Natural killer cell treated with Interleukin-12 subunit alpha and Interleukin-12 subunit beta and Interleukin-15 and Interleukin-18, amount 100 ng/mL, for 72 hours (primary cell): ENCODE measurements around the gene SMPD1. TPM values are rescaled to one million over a fixed set of nuclear protein-coding genes. Genes with fewer than 3 reads are reported as not detected.

Experiments used
- ATAC-seq, 2 donors: fragments of 150-1000 bp; cut with Tn5 transposase in 1 of 2; sonication (Bioruptor Pico), chemical (Tn5 transposase) in 1 of 2; 2 replicates each; pipeline ENCODE4 v1.10.0; 2021
- DNase-seq: peaks from one replicate; pipeline ENCODE4 v3.0.0; 2022; ENCODE audit warnings: low spot score
- H3K27ac Mint-ChIP-seq, 2 donors: 1 replicate in 1 of 2; 2 replicates in 1 of 2; pipeline ENCODE4 v1.8.0; 2022; ENCODE audit warnings: mixed read lengths in 2 of 2, mild to moderate bottlenecking in 1 of 2, moderate library complexity in 1 of 2
- H3K27me3 Mint-ChIP-seq, 2 donors: 1 replicate in 1 of 2; 2 replicates in 1 of 2; pipeline ENCODE4 v1.8.0; 2022; ENCODE audit warnings: mixed read lengths in 2 of 2
- H3K36me3 Mint-ChIP-seq: one replicate; pipeline ENCODE4 v1.8.0; 2022; ENCODE audit warnings: mixed read lengths
- H3K4me1 Mint-ChIP-seq, 2 donors: 1 replicate in 1 of 2; 2 replicates in 1 of 2; pipeline ENCODE4 v1.8.0; 2022; ENCODE audit warnings: low read depth in 2 of 2, mixed read lengths in 2 of 2, mild to moderate bottlenecking in 1 of 2
- H3K4me3 Mint-ChIP-seq: one replicate; pipeline ENCODE4 v1.8.0; 2022; ENCODE audit warnings: mixed read lengths
- H3K9me3 Mint-ChIP-seq: 2 replicates; pipeline ENCODE4 v1.8.0; 2022; ENCODE audit warnings: mixed read lengths
- total RNA-seq, 2 donors: library from RNA; stranded (reverse); gene quantifications; one replicate each; pipeline ENCODE4 v1.2.3, GENCODE V29; 2022

The SMPD1 gene
- total RNA-seq, 2 donors from 2014 or later = 26.4 to 29.1 TPM

GRCh38 chr11:6440906-6441358 lies 50.7 kb downstream of the SMPD1 start, which contains the start of gene HPX:
Gene HPX, minus strand, starts transcription at chr11:6440987. Its CDS starts 24 bp downstream, at chr11:6440963.
- no peak for DNase-seq

GRCh38 chr11:6442441-6442840 lies 52.2 kb downstream of the SMPD1 start:
- Mint-ChIP-seq H3K4me1 (no peaks in the 10 kb centered on the region), H3K4me3 (no peak overlapping the region), H3K36me3 (no peaks in the 10 kb centered on the region), H3K27ac (no peak overlapping the region), H3K27me3 (no peaks in the 10 kb centered on the region), H3K9me3 (no peaks in the 10 kb centered on the region)
- no peak for ATAC-seq
- DNase-seq = no peak

More at GRCh38 chr11:6440906-6441358, 50.7 kb downstream of the SMPD1 start, which contains the start of gene HPX:
- no peak within 1 kb of the TSS for H3K4me3 Mint-ChIP-seq
- H3K9me3 Mint-ChIP-seq = no peaks in the 10 kb centered on the region
- H3K36me3 Mint-ChIP-seq = no peaks in the 10 kb centered on the region
- peaks cover 0 to under 1% of the 10 kb centered on the region in 2 donors for H3K27me3 Mint-ChIP-seq
- peaks cover under 1 to 2% of the 10 kb centered on the region in 2 donors for H3K4me1 Mint-ChIP-seq
- ATAC-seq = no peak
- no peak within 1 kb of the TSS for H3K27ac Mint-ChIP-seq

- peak; percentile 78 to 84 for ATAC-seq
- H3K36me3 Mint-ChIP-seq = no peaks in the 10 kb centered on the region
- no peaks in the 10 kb centered on the region for H3K27me3 Mint-ChIP-seq
- no peaks in the 10 kb centered on the region for H3K4me1 Mint-ChIP-seq
- peak; percentile 68 for DNase-seq
- no peak overlapping the region for H3K27ac Mint-ChIP-seq
- H3K4me3 Mint-ChIP-seq = no peak overlapping the region
- H3K9me3 Mint-ChIP-seq = no peaks in the 10 kb centered on the region
Observed at GRCh38 chr11:6443269-6444003, 53.2 kb downstream of the SMPD1 start.

Other genes with a start within 250 kb of the SMPD1 start
- under 1 TPM in 1 of 2 donors, not detected in 1; 0.52 TPM for gene OR52B2, start 220.1 kb upstream of the SMPD1 start, total RNA-seq
- gene OR52W1, start 191.2 kb upstream of the SMPD1 start, total RNA-seq = not detected
- not detected for gene C11orf42, start 184.9 kb upstream of the SMPD1 start, total RNA-seq
- gene FHIP1B, start 155.8 kb upstream of the SMPD1 start, total RNA-seq = 10 to 100 TPM; 45.6 to 52.2 TPM
- not detected for gene CNGA4, start 151.4 kb upstream of the SMPD1 start, total RNA-seq
- not detected for gene CCKBR, start 130.6 kb upstream of the SMPD1 start, total RNA-seq
- gene CAVIN3, start 70.0 kb upstream of the SMPD1 start, total RNA-seq = under 1 TPM in 1 of 2 donors, not detected in 1; 0.78 TPM
- 10 to 100 TPM; 25.5 to 27.5 TPM for gene APBB1, start 28.6 kb downstream of the SMPD1 start, total RNA-seq
- under 1 TPM; 0.76 to 0.92 TPM for gene HPX, start 50.5 kb downstream of the SMPD1 start, total RNA-seq
- 1 to 10 TPM; 6.1 to 7.7 TPM for gene TRIM3, start 83.5 kb downstream of the SMPD1 start, total RNA-seq
- 10 to 100 TPM; 50.8 to 71.7 TPM for gene ARFIP2, start 90.9 kb downstream of the SMPD1 start, total RNA-seq
- 10 to 100 TPM; 44.1 to 57.4 TPM for gene TIMM10B, start 91.0 kb downstream of the SMPD1 start, total RNA-seq
- gene DNHD1, start 106.8 kb downstream of the SMPD1 start, total RNA-seq = 10 to 100 TPM; 22.4 to 53.6 TPM
- 10 to 100 TPM; 33.8 to 42.0 TPM for gene RRP8, start 213.1 kb downstream of the SMPD1 start, total RNA-seq
- 100 to 1,000 TPM in 1 of 2 donors, 10 to 100 TPM in 1; 91.8 to 142 TPM for gene ILK, start 213.3 kb downstream of the SMPD1 start, total RNA-seq
- 100 to 1,000 TPM; 118 to 152 TPM for gene TAF10, start 221.7 kb downstream of the SMPD1 start, total RNA-seq
- 10 to 100 TPM; 48.6 to 92.4 TPM for gene TPP1, start 228.9 kb downstream of the SMPD1 start, total RNA-seq